ENCODE measurements around the gene STOML2. TPM values are rescaled to one million over a fixed set of nuclear protein-coding genes. Genes with fewer than 3 reads are reported as not detected.

The STOML2 gene
- total RNA-seq, 1 experiment from 2014 or later, result 123 TPM

DNA sequence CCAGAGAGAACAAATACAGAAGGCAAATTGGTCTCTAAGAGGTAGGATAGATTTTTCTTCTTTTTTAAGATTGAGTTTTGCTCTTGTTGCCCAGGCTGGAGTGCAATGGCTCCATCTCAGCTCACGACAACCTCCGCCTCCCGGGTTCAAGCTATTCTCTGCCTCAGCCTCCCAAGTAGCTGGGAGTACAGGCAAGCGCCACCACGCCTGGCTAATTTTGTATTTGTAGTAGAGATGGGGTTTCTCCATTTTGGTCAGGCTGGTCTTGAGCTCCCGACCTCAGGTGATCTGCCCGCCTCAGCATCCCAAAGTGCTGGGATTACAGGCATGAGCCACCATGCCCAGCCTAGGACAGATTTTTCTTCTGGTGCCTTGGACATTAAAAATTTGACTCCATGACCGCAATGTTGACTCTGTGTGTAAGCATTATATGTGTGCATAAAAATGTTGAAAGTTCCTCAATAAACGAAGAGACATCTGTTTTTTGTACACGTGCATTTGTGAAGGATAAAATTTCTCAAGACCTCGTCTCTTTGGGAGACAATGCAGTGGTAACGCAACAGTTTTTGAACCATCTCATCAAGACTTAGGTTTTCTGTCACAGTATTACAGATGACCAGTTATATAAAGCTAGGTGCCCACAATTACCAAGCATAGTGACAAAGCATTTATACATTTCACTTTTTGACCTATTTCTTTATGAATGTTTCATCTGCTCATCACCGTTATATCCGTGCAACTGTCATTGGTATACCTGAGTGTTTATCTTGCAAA, 47.9 kb downstream of the STOML2 start:
- no peak for DNase-seq (ENCODE audit: low read depth, low spot score)
- in situ Hi-C loops (cut with HindIII; ENCODE audit: low pct_unique_long_range_greater_than_20kb, low sequenced_read_pairs), result no loop called here

DNA sequence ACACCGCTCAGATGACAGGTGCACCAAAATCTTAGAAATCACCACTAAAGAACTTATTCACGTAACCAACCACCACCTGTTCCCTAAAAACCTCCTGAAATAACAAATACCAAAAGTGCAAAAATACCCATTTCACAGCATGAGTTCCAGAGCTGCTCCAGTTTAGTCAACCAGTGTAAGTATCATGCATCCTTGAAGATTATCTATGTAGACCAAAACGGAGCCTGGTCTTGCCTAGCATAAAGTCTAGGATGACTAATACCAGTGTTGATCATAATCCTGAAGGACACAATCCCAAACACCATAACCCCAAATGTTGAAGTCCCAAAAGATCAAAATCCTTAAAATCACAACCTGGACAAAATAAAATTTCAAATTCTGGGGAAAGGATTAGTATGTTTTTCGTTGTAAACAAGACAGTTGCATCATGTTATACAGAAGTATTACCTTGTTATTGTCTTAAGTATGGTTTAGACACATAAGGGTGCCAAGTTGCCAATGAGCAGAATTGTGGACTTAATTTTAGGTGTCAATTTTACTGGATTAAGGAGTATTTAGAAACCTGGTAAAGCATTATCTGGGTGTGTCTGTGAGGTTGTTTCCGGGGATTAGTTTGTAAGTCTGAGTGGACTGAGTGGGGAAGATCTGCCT, 48.6 kb downstream of the STOML2 start:
- in situ Hi-C loops (cut with HindIII; ENCODE audit: low pct_unique_long_range_greater_than_20kb, low sequenced_read_pairs), result no loop called here
- no peak for DNase-seq (ENCODE audit: low read depth, low spot score)

DNA sequence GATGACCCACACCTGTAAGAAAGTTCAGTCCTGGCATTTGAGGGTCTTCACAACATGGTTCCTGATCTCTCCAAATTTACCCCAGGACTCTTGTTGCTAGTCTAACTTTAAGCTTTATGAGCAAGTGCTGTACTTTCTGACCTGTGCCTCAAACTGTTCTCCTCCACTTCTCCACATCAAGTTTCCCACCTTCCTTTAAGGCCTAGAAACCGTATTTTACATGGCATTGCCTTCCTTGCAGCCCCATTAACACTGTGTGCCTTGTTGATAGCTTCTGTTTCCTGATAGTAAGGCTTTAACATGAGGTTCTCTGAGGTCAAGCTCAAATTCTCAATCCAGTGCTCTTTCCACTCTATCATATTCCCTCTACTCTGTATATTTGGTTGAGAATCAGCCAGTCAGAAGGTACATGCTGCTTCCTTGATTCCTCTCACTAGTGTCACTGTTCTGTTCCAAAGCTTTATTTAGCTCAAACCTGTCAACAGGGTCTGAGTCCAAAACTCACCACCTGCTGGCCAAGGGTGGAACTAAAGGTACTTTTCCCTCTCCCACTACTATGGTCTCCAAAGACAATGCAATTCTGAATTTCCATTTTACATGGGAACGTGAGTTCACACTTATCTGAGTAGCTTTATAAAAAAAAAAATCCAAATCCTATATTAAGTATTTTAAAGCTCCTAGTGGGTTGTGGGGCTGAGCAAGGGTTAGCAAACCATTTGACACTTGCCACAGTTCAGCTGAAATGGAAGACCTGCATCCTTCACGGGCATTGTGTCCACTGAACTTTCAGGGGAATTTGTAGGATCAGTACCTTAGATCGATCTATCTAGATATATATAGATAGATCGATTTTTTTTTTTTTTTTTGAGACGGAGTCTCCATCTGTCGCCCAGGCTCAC, 51.6 kb downstream of the STOML2 start:
- DNase-seq (ENCODE audit: low read depth, low spot score), result peak; percentile 71
- in situ Hi-C loops (cut with HindIII; ENCODE audit: low pct_unique_long_range_greater_than_20kb, low sequenced_read_pairs), result no loop called here

Other genes starting within 250 kb of the STOML2 start
- 0.71 and 1.3 TPM in 2 replicates for gene PHF24, start 144.8 kb downstream of the STOML2 start, total RNA-seq (2014; rRNA removed; shearing (Covaris generic))
- 4.9 and 6.6 TPM in 2 replicates for gene DNAJB5, start 113.4 kb downstream of the STOML2 start, total RNA-seq (2014; rRNA removed; shearing (Covaris generic))
- gene VCP, start 30.5 kb downstream of the STOML2 start, total RNA-seq (2014; rRNA removed; shearing (Covaris generic)), result 203 and 217 TPM in 2 replicates
- gene FANCG, start 23.2 kb downstream of the STOML2 start, total RNA-seq (2014; rRNA removed; shearing (Covaris generic)), result 14.9 and 18.9 TPM in 2 replicates
- 16.9 and 23.2 TPM in 2 replicates for gene PIGO, start 6.5 kb downstream of the STOML2 start, total RNA-seq (2014; rRNA removed; shearing (Covaris generic))
- 18.3 and 22.1 TPM in 2 replicates for gene ATOSB, start 12.7 kb upstream of the STOML2 start, total RNA-seq (2014; rRNA removed; shearing (Covaris generic))
- 9.6 and 10.6 TPM in 2 replicates for gene UNC13B, start 58.9 kb upstream of the STOML2 start, total RNA-seq (2014; rRNA removed; shearing (Covaris generic))

Measured in SK-MEL-5 (cell line).